Neutrophil (primary cell): ENCODE data around the gene NDST1.
A peak's percentile ranks its signal among the peaks of the same experiment; 100 is the strongest.

Source experiments
- H3K27ac ChIP-seq: fragments of 200-600 bp; sonication (generic); 2 replicates; pipeline ENCODE4 v1.5.1; 2016; ENCODE audit warnings: mild to moderate bottlenecking, moderate library complexity
- H3K27me3 ChIP-seq: fragments of 200-600 bp; sonication (generic); 2 replicates; pipeline ENCODE4 v1.6.0; 2016; ENCODE audit warnings: mild to moderate bottlenecking
- H3K36me3 ChIP-seq: fragments of 200-600 bp; sonication (generic); 2 replicates; pipeline ENCODE4 v1.5.1; 2017
- H3K4me1 ChIP-seq, 2 experiments: fragments of 200-600 bp in 1 of 2; sonication (generic) in 1 of 2; 1 replicate in 1 of 2; 2 replicates in 1 of 2; pipeline versions ENCODE4 v1.5.1 to v1.6.1; 2013 to 2016; ENCODE audit warnings: low read depth in 1 of 2, low read length in 1 of 2, mild to moderate bottlenecking in 1 of 2, moderate library complexity in 1 of 2; ENCODE audit not compliant: control insufficient read depth in 1 of 2, insufficient read depth in 1 of 2
- H3K4me3 ChIP-seq, 2 experiments: fragments of 200-600 bp in 1 of 2; sonication (generic) in 1 of 2; 1 replicate in 1 of 2; 2 replicates in 1 of 2; pipeline ENCODE4 v1.5.1; 2013 to 2016; ENCODE audit warnings: low read depth in 1 of 2, low read length in 1 of 2, mild to moderate bottlenecking in 1 of 2, moderate library complexity in 1 of 2
- H3K9me3 ChIP-seq: fragments of 200-600 bp; sonication (generic); 2 replicates; pipeline ENCODE4 v1.5.1; 2016
- CTCF ChIP-seq: fragments of 200-600 bp; sonication (generic); IDR thresholded peaks from 2 replicates; pipeline ENCODE4 v1.5.1; 2016; ENCODE audit warnings: antibody characterized with exemption

NDST1 gene

DNA sequence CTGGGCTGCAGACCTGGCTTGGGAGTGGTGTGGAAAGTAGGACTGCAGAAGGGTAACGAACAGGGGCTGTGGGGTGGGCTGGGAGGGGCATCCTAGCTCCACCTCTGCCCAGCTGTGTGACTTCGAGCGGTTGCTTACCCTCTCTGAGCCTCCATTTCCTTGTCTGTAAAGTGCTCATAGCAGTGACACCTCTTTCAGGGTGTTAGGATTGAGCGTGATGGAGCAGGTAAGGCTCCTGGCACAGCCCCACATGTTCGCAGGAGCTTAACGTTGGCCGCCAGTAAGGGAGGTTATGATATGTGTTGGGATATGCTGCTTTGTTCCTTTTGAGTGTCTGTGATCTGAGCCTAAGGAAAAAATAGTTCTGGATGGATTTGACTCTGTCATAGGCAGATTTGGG, 2.1 kb downstream of the NDST1 start:
- TF ChIP-seq CTCF: no peak
- Histone ChIP-seq H3K4me1 (peaks cover 43 to 54% of the 10 kb centered on the region in 2 experiments), H3K9me3 (no peaks in the 10 kb centered on the region), H3K36me3 (peaks cover 48% of the 10 kb centered on the region), H3K27ac (peak overlapping the region; percentile 48), H3K27me3 (no peaks in the 10 kb centered on the region), H3K4me3 (no peak overlapping the region)

GRCh38 chr5:150510460-150511263, 2.7 kb downstream of the NDST1 start:
- Histone ChIP-seq H3K27ac (peak overlapping the region; percentile 48), H3K27me3 (no peaks in the 10 kb centered on the region), H3K4me1 (peaks cover 36 to 47% of the 10 kb centered on the region in 2 experiments), H3K36me3 (peaks cover 46% of the 10 kb centered on the region), H3K9me3 (no peaks in the 10 kb centered on the region), H3K4me3 (no peak overlapping the region)
- TF ChIP-seq CTCF: no peak

DNA sequence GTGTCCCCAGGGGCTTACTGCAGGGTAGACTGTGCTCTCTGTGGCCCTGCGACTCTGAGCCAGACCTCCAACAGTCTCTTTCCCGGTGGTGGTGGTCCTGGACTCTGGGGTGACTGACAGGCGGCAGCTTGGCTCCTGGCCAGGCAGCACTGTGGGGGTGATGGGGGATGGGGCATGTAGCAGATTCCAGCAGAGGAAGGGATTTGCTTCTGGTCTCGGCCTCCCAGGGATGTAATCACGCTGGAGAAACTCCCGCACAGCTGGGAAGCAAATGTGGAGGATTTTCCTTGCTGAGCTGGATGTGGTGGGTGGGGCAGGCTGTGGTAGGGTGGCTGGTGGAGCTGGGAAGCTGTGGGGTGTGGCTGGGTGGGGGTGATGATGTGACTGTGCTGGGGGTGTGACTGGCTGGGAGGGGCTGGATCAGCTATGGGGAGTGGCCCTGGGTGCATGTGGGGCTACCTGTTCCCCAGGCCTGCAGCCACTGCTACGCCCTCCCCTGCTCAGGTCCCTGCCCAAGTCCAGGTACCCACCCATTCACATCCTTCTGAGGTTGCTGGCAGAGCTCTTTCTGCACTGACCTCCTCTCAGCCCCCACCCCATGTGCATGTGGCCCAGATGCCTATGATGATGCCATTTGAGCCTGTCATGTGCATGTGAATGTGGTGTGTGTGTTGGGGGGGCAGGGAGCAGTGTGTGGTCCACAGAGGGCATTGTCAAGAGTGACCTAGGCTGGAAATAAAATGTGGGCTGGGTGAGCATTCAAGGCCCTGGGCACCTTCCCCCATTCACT, 3.8 kb downstream of the NDST1 start:
- H3K27ac ChIP-seq: peak overlapping the region; percentile 48
- H3K36me3 ChIP-seq: peaks cover 37% of the 10 kb centered on the region
- H3K4me1 ChIP-seq: peaks cover 27 to 38% of the 10 kb centered on the region in 2 experiments
- H3K27me3 ChIP-seq: no peaks in the 10 kb centered on the region
- no peaks in the 10 kb centered on the region for H3K9me3 ChIP-seq
- no peak overlapping the region for H3K4me3 ChIP-seq
- no peak for TF ChIP-seq CTCF

DNA sequence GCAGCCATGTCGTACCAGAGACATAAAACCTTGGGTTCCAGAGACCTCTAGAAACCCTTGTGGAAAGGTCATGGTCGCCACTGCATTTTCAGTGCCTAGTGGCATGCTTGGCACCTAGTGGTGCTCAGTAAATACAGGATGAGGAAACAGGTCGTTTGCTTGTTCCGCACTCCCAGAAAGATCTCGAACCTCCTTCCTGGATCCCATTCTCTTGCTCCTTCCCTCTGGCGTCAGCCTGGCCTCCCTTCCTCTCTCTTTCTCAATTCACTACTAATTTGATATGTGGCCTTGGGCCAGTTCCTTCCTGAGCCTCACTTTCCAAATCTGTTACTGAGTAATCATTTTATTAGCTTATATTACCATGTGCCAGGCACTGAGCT, 4.4 kb downstream of the NDST1 start:
- Histone ChIP-seq H3K4me3 (no peak overlapping the region), H3K27me3 (no peaks in the 10 kb centered on the region), H3K4me1 (peaks cover 21 to 34% of the 10 kb centered on the region in 2 experiments), H3K9me3 (no peaks in the 10 kb centered on the region), H3K36me3 (peaks cover 37% of the 10 kb centered on the region), H3K27ac (peak overlapping the region; percentile 48)
- TF ChIP-seq CTCF: no peak

- Histone ChIP-seq H3K27me3 (no peaks in the 10 kb centered on the region), H3K36me3 (peaks cover 38% of the 10 kb centered on the region), H3K4me3 (no peak overlapping the region), H3K27ac (peak overlapping the region; percentile 30), H3K9me3 (no peaks in the 10 kb centered on the region), H3K4me1 (peaks cover 13 to 33% of the 10 kb centered on the region in 2 experiments)
- no peak for TF ChIP-seq CTCF
These were observed 5.7 kb downstream of the NDST1 start for GRCh38 chr5:150513375-150514309.
